Measurements from ENCODE around the gene TTN.

The TTN gene

DNA sequence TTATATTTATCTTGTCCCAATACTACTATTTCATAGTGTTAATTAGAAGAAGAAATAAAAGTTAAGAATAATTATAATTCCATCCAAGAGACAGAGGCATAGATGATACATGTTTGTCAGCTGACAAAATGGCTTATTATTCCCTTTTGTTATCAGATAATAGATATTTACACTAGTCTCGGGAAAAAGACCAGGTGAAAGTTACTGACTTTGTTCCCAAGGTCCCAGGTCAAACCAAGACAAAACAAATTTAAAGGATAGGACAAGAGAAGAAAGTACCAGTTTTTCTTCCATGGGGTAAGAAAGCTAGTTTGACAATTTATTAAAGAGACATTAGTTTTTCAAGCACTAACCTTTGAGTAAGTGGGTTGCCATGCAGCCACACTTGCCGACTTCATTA lies 73.2 kb downstream of the TTN start:
- Histone ChIP-seq H3K36me3 (ENCODE audit: control insufficient read depth in 1 of 2, insufficient read depth in 2 of 2, low read length in 2 of 2) (no peaks in the 10 kb centered on the region), H3K27ac (ENCODE audit: low read length) (no peak overlapping the region), H3K4me3 (ENCODE audit: low read depth in 1 of 2, low read length in 2 of 2) (no peak overlapping the region), H3K27me3 (ENCODE audit: low read depth, low read length) (no peaks in the 10 kb centered on the region), H3K9me3 (ENCODE audit: control insufficient read depth in 1 of 2, low read length in 2 of 2) (no peaks in the 10 kb centered on the region), H3K4me1 (ENCODE audit: control insufficient read depth in 1 of 2, insufficient read depth in 2 of 2, low read length in 2 of 2) (no peaks in the 10 kb centered on the region)

GRCh38 chr2:178732913-178733312 lies 74.3 kb downstream of the TTN start:
- no peaks in the 10 kb centered on the region for H3K36me3 ChIP-seq (ENCODE audit: control insufficient read depth in 1 of 2, insufficient read depth in 2 of 2, low read length in 2 of 2)
- no peak overlapping the region for H3K27ac ChIP-seq (ENCODE audit: low read length)
- no peak overlapping the region for H3K4me3 ChIP-seq (ENCODE audit: low read depth in 1 of 2, low read length in 2 of 2)
- H3K9me3 ChIP-seq (ENCODE audit: control insufficient read depth in 1 of 2, low read length in 2 of 2): peaks cover 0 to 4% of the 10 kb centered on the region in 2 donors
- no peaks in the 10 kb centered on the region for H3K4me1 ChIP-seq (ENCODE audit: control insufficient read depth in 1 of 2, insufficient read depth in 2 of 2, low read length in 2 of 2)
- H3K27me3 ChIP-seq (ENCODE audit: low read depth, low read length): no peaks in the 10 kb centered on the region

GRCh38 chr2:178731300-178731699 lies 75.9 kb downstream of the TTN start:
- Histone ChIP-seq H3K4me3 (ENCODE audit: low read depth in 1 of 2, low read length in 2 of 2) (no peak overlapping the region), H3K27ac (ENCODE audit: low read length) (no peak overlapping the region), H3K36me3 (ENCODE audit: control insufficient read depth in 1 of 2, insufficient read depth in 2 of 2, low read length in 2 of 2) (no peaks in the 10 kb centered on the region), H3K4me1 (ENCODE audit: control insufficient read depth in 1 of 2, insufficient read depth in 2 of 2, low read length in 2 of 2) (no peaks in the 10 kb centered on the region), H3K9me3 (ENCODE audit: control insufficient read depth in 1 of 2, low read length in 2 of 2) (peaks cover 0 to 4% of the 10 kb centered on the region in 2 donors), H3K27me3 (ENCODE audit: low read depth, low read length) (no peaks in the 10 kb centered on the region)

- H3K27me3 ChIP-seq (ENCODE audit: low read depth, low read length): no peaks in the 10 kb centered on the region
- no peak overlapping the region for H3K27ac ChIP-seq (ENCODE audit: low read length)
These were observed 77.2 kb downstream of the TTN start for GRCh38 chr2:178730049-178730448.

DNA sequence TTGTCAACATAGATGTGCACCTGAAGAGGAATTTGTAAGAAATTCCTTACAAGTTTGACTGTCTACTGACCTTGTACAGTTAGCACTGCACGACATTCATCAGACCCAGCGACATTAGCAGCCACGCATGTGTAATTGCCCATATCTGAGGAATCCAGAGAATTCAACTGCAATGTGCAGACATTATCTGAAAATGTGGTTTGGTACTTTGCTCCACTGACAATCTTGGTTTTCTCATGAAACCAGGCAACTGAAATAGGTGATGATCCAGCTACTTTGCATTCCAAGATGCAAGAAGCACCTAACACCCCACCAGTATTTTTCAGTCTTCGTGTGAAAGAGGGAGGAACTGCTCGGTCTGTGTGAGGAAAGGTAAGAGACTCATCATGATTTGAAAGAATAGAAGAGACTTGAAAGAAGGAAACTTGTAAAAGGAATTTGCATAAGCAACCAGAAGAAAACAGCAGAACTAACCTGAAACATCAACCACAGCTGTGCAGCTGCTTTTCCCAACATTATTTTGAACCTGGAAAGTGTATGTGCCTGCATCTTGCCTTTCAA lies 83.4 kb downstream of the TTN start:
- H3K36me3 ChIP-seq (ENCODE audit: control insufficient read depth in 1 of 2, insufficient read depth in 2 of 2, low read length in 2 of 2): no peaks in the 10 kb centered on the region

More at GRCh38 chr2:178730049-178730448, 77.2 kb downstream of the TTN start:
- Histone ChIP-seq H3K4me1 (ENCODE audit: control insufficient read depth in 1 of 2, insufficient read depth in 2 of 2, low read length in 2 of 2) (no peaks in the 10 kb centered on the region), H3K9me3 (ENCODE audit: control insufficient read depth in 1 of 2, low read length in 2 of 2) (peaks cover 0 to 4% of the 10 kb centered on the region in 2 donors), H3K4me3 (ENCODE audit: low read depth in 1 of 2, low read length in 2 of 2) (no peak overlapping the region), H3K36me3 (ENCODE audit: control insufficient read depth in 1 of 2, insufficient read depth in 2 of 2, low read length in 2 of 2) (no peaks in the 10 kb centered on the region)

DNA sequence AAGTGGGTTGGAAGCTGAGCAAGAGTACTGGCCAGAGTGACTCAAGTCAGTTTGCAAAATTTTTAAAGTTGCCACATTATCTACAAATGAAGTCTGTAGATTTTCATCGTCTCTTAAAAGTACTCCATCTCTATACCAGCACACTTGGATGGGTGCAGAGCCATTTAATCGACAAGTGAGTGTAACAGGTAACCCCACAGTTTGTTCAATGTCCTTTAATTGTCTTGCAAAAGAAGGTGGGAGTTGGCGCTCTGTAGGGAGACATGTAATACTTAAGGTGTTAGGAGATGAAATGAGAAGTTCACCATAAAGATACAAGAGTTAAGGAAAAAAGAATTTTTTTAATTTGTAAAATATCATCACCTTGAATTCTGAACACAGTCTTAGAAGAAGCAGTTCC lies 84.9 kb downstream of the TTN start:
- no peak overlapping the region for H3K4me3 ChIP-seq (ENCODE audit: low read depth in 1 of 2, low read length in 2 of 2)
- peaks cover 0 to 5% of the 10 kb centered on the region in 2 donors for H3K9me3 ChIP-seq (ENCODE audit: control insufficient read depth in 1 of 2, low read length in 2 of 2)
- no peaks in the 10 kb centered on the region for H3K4me1 ChIP-seq (ENCODE audit: control insufficient read depth in 1 of 2, insufficient read depth in 2 of 2, low read length in 2 of 2)
- H3K27ac ChIP-seq (ENCODE audit: low read length): no peak overlapping the region
- no peaks in the 10 kb centered on the region for H3K27me3 ChIP-seq (ENCODE audit: low read depth, low read length)
- H3K36me3 ChIP-seq (ENCODE audit: control insufficient read depth in 1 of 2, insufficient read depth in 2 of 2, low read length in 2 of 2): no peaks in the 10 kb centered on the region

More for the DNA sequence above, 83.4 kb downstream of the TTN start:
- H3K27ac ChIP-seq (ENCODE audit: low read length): no peak overlapping the region
- H3K27me3 ChIP-seq (ENCODE audit: low read depth, low read length): no peaks in the 10 kb centered on the region
- H3K9me3 ChIP-seq (ENCODE audit: control insufficient read depth in 1 of 2, low read length in 2 of 2): peaks cover 0 to 9% of the 10 kb centered on the region in 2 donors
- H3K4me1 ChIP-seq (ENCODE audit: control insufficient read depth in 1 of 2, insufficient read depth in 2 of 2, low read length in 2 of 2): no peaks in the 10 kb centered on the region
- H3K4me3 ChIP-seq (ENCODE audit: low read depth in 1 of 2, low read length in 2 of 2): no peak overlapping the region

DNA sequence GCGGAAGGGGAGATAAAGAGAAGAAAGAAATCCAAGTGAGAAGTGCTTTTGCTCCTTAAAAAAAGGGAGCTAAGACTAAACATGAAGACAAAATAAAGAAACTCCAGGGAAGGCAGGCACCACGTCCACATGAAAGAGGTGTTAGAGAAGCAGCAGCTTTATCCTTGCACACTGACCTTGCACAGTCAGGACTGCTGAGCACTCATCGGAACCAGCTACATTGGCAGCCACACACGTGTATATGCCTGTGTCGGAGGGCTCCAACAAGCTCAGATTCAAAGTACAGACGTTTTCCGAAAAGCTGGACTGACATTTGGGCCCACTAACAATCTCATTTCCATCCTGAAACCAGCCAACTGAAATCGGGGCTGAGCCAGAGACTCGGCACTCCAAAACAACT lies 88.2 kb downstream of the TTN start:
- H3K36me3 ChIP-seq (ENCODE audit: control insufficient read depth in 1 of 2, insufficient read depth in 2 of 2, low read length in 2 of 2): no peaks in the 10 kb centered on the region
- H3K27ac ChIP-seq (ENCODE audit: low read length): no peak overlapping the region
- no peaks in the 10 kb centered on the region for H3K27me3 ChIP-seq (ENCODE audit: low read depth, low read length)

DNA sequence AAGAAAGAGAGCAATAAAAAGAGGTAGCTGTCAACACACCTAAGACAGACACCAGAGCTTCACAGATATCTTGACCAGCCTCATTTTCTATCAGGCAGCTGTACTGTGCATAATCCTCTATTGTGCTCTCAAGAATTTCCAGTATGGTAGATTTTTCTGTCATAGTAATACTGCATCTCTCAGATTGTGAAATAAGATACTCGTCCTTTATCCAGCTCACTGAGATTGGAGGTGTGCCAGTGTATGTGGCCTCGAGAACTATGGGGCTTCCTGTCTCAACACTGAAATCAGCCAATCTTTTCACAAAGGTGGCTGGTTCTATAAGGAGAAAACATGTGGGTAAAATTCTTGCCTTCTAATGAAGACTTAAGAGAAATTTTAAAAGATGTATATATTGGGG lies 88.9 kb downstream of the TTN start:
- H3K27me3 ChIP-seq (ENCODE audit: low read depth, low read length): no peaks in the 10 kb centered on the region
- H3K9me3 ChIP-seq (ENCODE audit: control insufficient read depth in 1 of 2, low read length in 2 of 2): peaks cover 0 to 5% of the 10 kb centered on the region in 2 donors
- no peaks in the 10 kb centered on the region for H3K4me1 ChIP-seq (ENCODE audit: control insufficient read depth in 1 of 2, insufficient read depth in 2 of 2, low read length in 2 of 2)
- no peak overlapping the region for H3K27ac ChIP-seq (ENCODE audit: low read length)
- no peaks in the 10 kb centered on the region for H3K36me3 ChIP-seq (ENCODE audit: control insufficient read depth in 1 of 2, insufficient read depth in 2 of 2, low read length in 2 of 2)
- H3K4me3 ChIP-seq (ENCODE audit: low read depth in 1 of 2, low read length in 2 of 2): no peak overlapping the region

More for the DNA sequence above, 88.2 kb downstream of the TTN start:
- no peaks in the 10 kb centered on the region for H3K4me1 ChIP-seq (ENCODE audit: control insufficient read depth in 1 of 2, insufficient read depth in 2 of 2, low read length in 2 of 2)
- peaks cover 0 to 5% of the 10 kb centered on the region in 2 donors for H3K9me3 ChIP-seq (ENCODE audit: control insufficient read depth in 1 of 2, low read length in 2 of 2)
- no peak overlapping the region for H3K4me3 ChIP-seq (ENCODE audit: low read depth in 1 of 2, low read length in 2 of 2)

- H3K27me3 ChIP-seq (ENCODE audit: low read depth, low read length): no peaks in the 10 kb centered on the region
- no peak overlapping the region for H3K4me3 ChIP-seq (ENCODE audit: low read depth in 1 of 2, low read length in 2 of 2)
- no peak overlapping the region for H3K27ac ChIP-seq (ENCODE audit: low read length)
- no peaks in the 10 kb centered on the region for H3K4me1 ChIP-seq (ENCODE audit: control insufficient read depth in 1 of 2, insufficient read depth in 2 of 2, low read length in 2 of 2)
- H3K36me3 ChIP-seq (ENCODE audit: control insufficient read depth in 1 of 2, insufficient read depth in 2 of 2, low read length in 2 of 2): no peaks in the 10 kb centered on the region
- H3K9me3 ChIP-seq (ENCODE audit: control insufficient read depth in 1 of 2, low read length in 2 of 2): peaks cover 0 to 5% of the 10 kb centered on the region in 2 donors
These were observed 90.8 kb downstream of the TTN start for GRCh38 chr2:178716394-178716793.

DNA sequence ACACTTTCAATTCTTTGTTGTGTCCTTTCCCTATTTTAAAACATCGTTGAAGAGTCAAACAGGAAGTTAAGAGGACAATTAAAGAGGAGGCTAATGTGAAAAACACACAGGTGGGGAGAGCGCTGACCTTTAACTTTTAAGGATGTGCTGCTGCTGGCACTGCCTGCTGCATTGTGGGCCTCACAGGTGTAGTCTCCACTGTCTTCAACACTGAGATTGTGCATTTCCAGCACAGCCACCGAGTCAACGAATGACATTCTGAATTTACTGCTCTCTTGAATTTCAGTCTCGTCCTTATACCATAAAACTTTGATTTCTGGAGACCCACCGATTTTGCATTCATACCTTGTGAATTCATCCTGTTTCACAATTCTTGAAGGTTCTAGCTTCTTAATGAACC lies 91.9 kb downstream of the TTN start:
- H3K36me3 ChIP-seq (ENCODE audit: control insufficient read depth in 1 of 2, insufficient read depth in 2 of 2, low read length in 2 of 2): no peaks in the 10 kb centered on the region
- no peaks in the 10 kb centered on the region for H3K27me3 ChIP-seq (ENCODE audit: low read depth, low read length)
- no peak overlapping the region for H3K27ac ChIP-seq (ENCODE audit: low read length)
- H3K4me1 ChIP-seq (ENCODE audit: control insufficient read depth in 1 of 2, insufficient read depth in 2 of 2, low read length in 2 of 2): no peaks in the 10 kb centered on the region
- H3K4me3 ChIP-seq (ENCODE audit: low read depth in 1 of 2, low read length in 2 of 2): no peak overlapping the region
- peaks cover 0 to 5% of the 10 kb centered on the region in 2 donors for H3K9me3 ChIP-seq (ENCODE audit: control insufficient read depth in 1 of 2, low read length in 2 of 2)

DNA sequence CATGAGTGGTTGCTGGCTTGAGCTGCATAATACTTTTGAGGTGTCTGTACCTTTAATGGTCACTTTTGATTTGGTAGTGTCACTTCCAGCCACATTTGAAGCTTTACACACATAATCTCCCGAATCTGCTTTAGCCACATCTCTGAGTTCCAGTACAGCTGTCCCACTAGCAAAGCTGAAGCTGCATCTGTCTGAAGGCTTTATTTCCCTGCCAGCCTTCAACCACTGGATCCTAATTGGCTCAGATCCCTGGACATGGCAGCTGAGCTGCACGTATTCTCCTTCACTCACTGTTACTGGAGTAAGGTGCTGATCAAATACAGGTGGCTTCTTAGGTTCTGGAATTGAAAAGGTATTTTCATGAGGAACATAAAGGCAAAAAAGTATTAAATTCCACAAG lies 99.7 kb downstream of the TTN start:
- Histone ChIP-seq H3K4me3 (ENCODE audit: low read depth in 1 of 2, low read length in 2 of 2) (no peak overlapping the region), H3K27me3 (ENCODE audit: low read depth, low read length) (no peaks in the 10 kb centered on the region), H3K27ac (ENCODE audit: low read length) (no peak overlapping the region), H3K4me1 (ENCODE audit: control insufficient read depth in 1 of 2, insufficient read depth in 2 of 2, low read length in 2 of 2) (no peaks in the 10 kb centered on the region), H3K36me3 (ENCODE audit: control insufficient read depth in 1 of 2, insufficient read depth in 2 of 2, low read length in 2 of 2) (no peaks in the 10 kb centered on the region), H3K9me3 (ENCODE audit: control insufficient read depth in 1 of 2, low read length in 2 of 2) (no peaks in the 10 kb centered on the region)

DNA sequence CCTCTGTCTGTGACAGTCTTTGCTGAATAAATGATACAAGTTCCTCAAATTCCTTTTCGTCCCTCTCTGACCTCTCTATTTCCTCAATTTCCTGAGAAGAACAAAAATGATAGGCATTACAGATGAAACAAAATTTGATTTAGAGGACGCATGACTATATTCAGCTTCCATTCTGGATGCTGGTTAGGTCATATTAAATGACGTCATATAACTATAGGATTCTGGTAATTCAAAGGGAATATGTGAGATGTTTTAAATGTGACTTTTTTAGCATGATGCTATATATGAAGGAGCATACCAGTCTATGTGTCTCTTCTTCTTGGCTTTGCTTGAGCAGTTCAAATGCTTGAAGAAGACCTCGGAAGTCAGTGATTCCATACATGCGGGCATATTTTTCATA lies 102.3 kb downstream of the TTN start:
- Histone ChIP-seq H3K27me3 (ENCODE audit: low read depth, low read length) (no peaks in the 10 kb centered on the region), H3K4me3 (ENCODE audit: low read depth in 1 of 2, low read length in 2 of 2) (no peak overlapping the region), H3K4me1 (ENCODE audit: control insufficient read depth in 1 of 2, insufficient read depth in 2 of 2, low read length in 2 of 2) (no peaks in the 10 kb centered on the region), H3K36me3 (ENCODE audit: control insufficient read depth in 1 of 2, insufficient read depth in 2 of 2, low read length in 2 of 2) (no peaks in the 10 kb centered on the region), H3K27ac (ENCODE audit: low read length) (no peak overlapping the region), H3K9me3 (ENCODE audit: control insufficient read depth in 1 of 2, low read length in 2 of 2) (no peaks in the 10 kb centered on the region)

Data from muscle layer of duodenum (tissue), 2 donors.